Measurements from ENCODE around the gene BPIFB1.

Gene BPIFB1

GRCh38 chr20:33345342-33345741 lies 62.3 kb downstream of the BPIFB1 start:
- TF ChIP-seq CTCF (IDR thresholded peaks at IDR 0.05; ENCODE audit: insufficient read depth, low read length, poor library complexity, severe bottlenecking): no peak
- no peak for DNase-seq (ENCODE audit: extremely low read depth, insufficient read length)
- Histone ChIP-seq H3K36me3 (ENCODE audit: control insufficient read depth, insufficient read depth, low read length) (no peaks in the 10 kb centered on the region), H3K4me3 (replicated peaks; ENCODE audit: low read depth, low read length) (no peak overlapping the region), H3K27me3 (replicated peaks; ENCODE audit: control insufficient read depth, insufficient read depth, low read length) (no peaks in the 10 kb centered on the region)

- no peak for DNase-seq (ENCODE audit: extremely low read depth, insufficient read length)
- H3K36me3 ChIP-seq (ENCODE audit: control insufficient read depth, insufficient read depth, low read length): no peaks in the 10 kb centered on the region
- TF ChIP-seq CTCF (IDR thresholded peaks at IDR 0.05; ENCODE audit: insufficient read depth, low read length, poor library complexity, severe bottlenecking): no peak
- no peaks in the 10 kb centered on the region for H3K27me3 ChIP-seq (replicated peaks; ENCODE audit: control insufficient read depth, insufficient read depth, low read length)
- H3K4me3 ChIP-seq (replicated peaks; ENCODE audit: low read depth, low read length): no peak overlapping the region
Measured at GRCh38 chr20:33348136-33348937, 65.3 kb downstream of the BPIFB1 start.

- H3K36me3 ChIP-seq (ENCODE audit: control insufficient read depth, insufficient read depth, low read length): no peaks in the 10 kb centered on the region
- no peaks in the 10 kb centered on the region for H3K27me3 ChIP-seq (replicated peaks; ENCODE audit: control insufficient read depth, insufficient read depth, low read length)
- H3K4me3 ChIP-seq (replicated peaks; ENCODE audit: low read depth, low read length): no peak overlapping the region
- TF ChIP-seq CTCF (IDR thresholded peaks at IDR 0.05; ENCODE audit: insufficient read depth, low read length, poor library complexity, severe bottlenecking): no peak
- DNase-seq (ENCODE audit: extremely low read depth, insufficient read length): no peak
Measured at GRCh38 chr20:33349493-33349892, 66.5 kb downstream of the BPIFB1 start.

- Histone ChIP-seq H3K4me3 (replicated peaks; ENCODE audit: low read depth, low read length) (no peak overlapping the region), H3K27me3 (replicated peaks; ENCODE audit: control insufficient read depth, insufficient read depth, low read length) (no peaks in the 10 kb centered on the region), H3K36me3 (ENCODE audit: control insufficient read depth, insufficient read depth, low read length) (no peaks in the 10 kb centered on the region)
- no peak for TF ChIP-seq CTCF (IDR thresholded peaks at IDR 0.05; ENCODE audit: insufficient read depth, low read length, poor library complexity, severe bottlenecking)
- no peak for DNase-seq (ENCODE audit: extremely low read depth, insufficient read length)
Measured at GRCh38 chr20:33351696-33352095, 68.7 kb downstream of the BPIFB1 start.

GRCh38 chr20:33352258-33353012 lies 69.4 kb downstream of the BPIFB1 start:
- no peak overlapping the region for H3K4me3 ChIP-seq (replicated peaks; ENCODE audit: low read depth, low read length)
- H3K36me3 ChIP-seq (ENCODE audit: control insufficient read depth, insufficient read depth, low read length): no peaks in the 10 kb centered on the region
- TF ChIP-seq CTCF (IDR thresholded peaks at IDR 0.05; ENCODE audit: insufficient read depth, low read length, poor library complexity, severe bottlenecking): no peak
- no peaks in the 10 kb centered on the region for H3K27me3 ChIP-seq (replicated peaks; ENCODE audit: control insufficient read depth, insufficient read depth, low read length)
- no peak for DNase-seq (ENCODE audit: extremely low read depth, insufficient read length)
